A673 (cell line): ENCODE results near the gene BACH2. TPM values are rescaled to one million over a fixed set of nuclear protein-coding genes. Genes with fewer than 3 reads are reported as not detected.

Experiments used
- BruUV-seq: library from RNA; stranded (reverse); fragments of 400-500 nt; replicated peaks from 2 replicates; lab custom pipeline; 2021; lab: Mats Ljungman, UMichigan
- CTCF ChIA-PET: fragments of 300-600 bp; sonication (Branson Sonifier 250); formaldehyde crosslinking; loops from one replicate; lab custom pipeline; 2022; ENCODE audit warnings: antibody characterized with exemption; lab: Charles Lee
- POLR2A ChIA-PET: fragments of 300-600 bp; sonication (Branson Sonifier 250); formaldehyde crosslinking; loops from one replicate; lab custom pipeline; 2022; ENCODE audit warnings: antibody characterized with exemption; ENCODE audit not compliant: low non-redundant PET; lab: Charles Lee
- DNase-seq: peaks from one replicate; pipeline ENCODE4 v3.0.0-alpha.2; 2015; ENCODE audit warnings: low spot score
- H3K27ac ChIP-seq: fragments of 200-600 bp; sonication (generic); 2 replicates; pipeline ENCODE4 v1.5.1; 2016; ENCODE audit warnings: mixed run types, low read depth, mild to moderate bottlenecking, mixed read lengths, antibody characterized with exemption, low read length; ENCODE audit not compliant: poor library complexity, severe bottlenecking
- H3K27me3 ChIP-seq: fragments of 200-600 bp; sonication (generic); replicated peaks from 2 replicates; pipeline ENCODE4 v1.6.1; 2017; ENCODE audit warnings: mixed run types, low read depth, mild to moderate bottlenecking, mixed read lengths, antibody characterized with exemption, low read length; ENCODE audit not compliant: insufficient read depth, poor library complexity
- H3K36me3 ChIP-seq: fragments of 200-600 bp; sonication (generic); 2 replicates; pipeline ENCODE4 v1.6.1; 2016; ENCODE audit warnings: mixed run types, mild to moderate bottlenecking, mixed read lengths, antibody characterized with exemption, low read length; ENCODE audit not compliant: insufficient read depth, poor library complexity, severe bottlenecking
- H3K4me1 ChIP-seq: fragments of 200-600 bp; sonication (generic); 2 replicates; pipeline ENCODE4 v1.6.1; 2017; ENCODE audit warnings: mixed run types, mild to moderate bottlenecking, mixed read lengths, antibody characterized with exemption, low read length; ENCODE audit not compliant: insufficient read depth, poor library complexity, severe bottlenecking
- H3K4me3 ChIP-seq: fragments of 200-600 bp; sonication (generic); 2 replicates; pipeline ENCODE4 v1.5.1; 2016; ENCODE audit warnings: low read depth, mixed run types, mild to moderate bottlenecking, mixed read lengths, low read length; ENCODE audit not compliant: poor library complexity, severe bottlenecking
- H3K9me3 ChIP-seq: fragments of 200-600 bp; sonication (generic); 2 replicates; pipeline ENCODE4 v1.6.1; 2016; ENCODE audit warnings: mixed run types, low read depth, mild to moderate bottlenecking, mixed read lengths, antibody characterized with exemption, low read length; ENCODE audit not compliant: poor library complexity, severe bottlenecking
- CTCF ChIP-seq: fragments of 300-800, 200-600 bp; sonication (generic); conservative IDR thresholded peaks from 2 replicates; pipeline ENCODE4 v1.5.1; 2017; ENCODE audit warnings: low read depth, mild to moderate bottlenecking, antibody characterized with exemption, low read length, moderate library complexity, mixed read lengths
- EZH2 ChIP-seq: fragments of 200-600 bp; sonication (generic); IDR thresholded peaks from 2 replicates; pipeline ENCODE4 v1.6.1; 2017; ENCODE audit warnings: borderline replicate concordance, low read depth, mild to moderate bottlenecking, mixed read lengths, antibody characterized with exemption, low read length; ENCODE audit not compliant: poor library complexity, severe bottlenecking
- intact Hi-C: fragments of 100-400 bp; cut with micrococcal nuclease; formaldehyde crosslinking; loops from one replicate; pipeline ENCODE4 v1.10.0; 2022; ENCODE audit not compliant: unreplicated experiment
- total RNA-seq: library from RNA; stranded (reverse); gene quantifications from 2 replicates; pipeline ENCODE4 v1.2.3, GENCODE V29; 2021

Gene BACH2
- total RNA-seq, 1 experiment from 2014 or later: 0.37 TPM

GRCh38 chr6:90107771-90108282, 188.8 kb downstream of the BACH2 start:
- H3K9me3 ChIP-seq: no peaks in the 10 kb centered on the region
- H3K4me1 ChIP-seq: no peaks in the 10 kb centered on the region
- intact Hi-C loops: no loop called here
- no peak overlapping the region for H3K4me3 ChIP-seq
- TF ChIP-seq CTCF (no peak), EZH2 (no peak)
- H3K27me3 ChIP-seq: peaks cover 4% of the 10 kb centered on the region
- no peak overlapping the region for H3K27ac ChIP-seq
- no TSS peak for BruUV-seq
- ChIA-PET POLR2A (interaction anchor here (0.5 kb wide), 1 partner anchor 656 kb away, joined by 3 read pairs; no protein-coding TSS in a partner anchor), CTCF (no interaction called here)
- DNase-seq: no peak
- H3K36me3 ChIP-seq: no peaks in the 10 kb centered on the region

- Histone ChIP-seq H3K4me3 (no peak overlapping the region), H3K36me3 (no peaks in the 10 kb centered on the region), H3K27ac (no peak overlapping the region), H3K9me3 (no peaks in the 10 kb centered on the region), H3K4me1 (no peaks in the 10 kb centered on the region), H3K27me3 (peaks cover 4% of the 10 kb centered on the region)
- no TSS peak for BruUV-seq
- intact Hi-C loops: no loop called here
- CTCF ChIA-PET: no interaction called here
- POLR2A ChIA-PET: no interaction called here
- TF ChIP-seq CTCF (no peak), EZH2 (no peak)
- DNase-seq: no peak
These were observed 189.3 kb downstream of the BACH2 start for GRCh38 chr6:90107371-90107770.

GRCh38 chr6:90106449-90106848, 190.2 kb downstream of the BACH2 start:
- BruUV-seq: no TSS peak
- ChIA-PET POLR2A (no interaction called here), CTCF (no interaction called here)
- Histone ChIP-seq H3K27ac (no peak overlapping the region), H3K4me1 (no peaks in the 10 kb centered on the region), H3K9me3 (no peaks in the 10 kb centered on the region), H3K27me3 (peaks cover 4% of the 10 kb centered on the region), H3K36me3 (no peaks in the 10 kb centered on the region), H3K4me3 (no peak overlapping the region)
- TF ChIP-seq CTCF (no peak), EZH2 (no peak)
- DNase-seq: no peak
- intact Hi-C loops: no loop called here
